Karpas-422 (cell line): Measurements from ENCODE around the gene MLXIP. TPM values are rescaled to one million over a fixed set of nuclear protein-coding genes. Genes with fewer than 3 reads are reported as not detected.

ENCODE experiments used
- DNase-seq: peaks from one replicate; pipeline ENCODE4 v3.0.0-alpha.2; 2015
- H2AFZ ChIP-seq: fragments of 200-600 bp; sonication (generic); 2 replicates; pipeline ENCODE4 v1.6.1; 2014; ENCODE audit warnings: antibody characterized with exemption, low read length, mixed read lengths
- H3K27ac ChIP-seq: fragments of 200-600 bp; sonication (generic); 2 replicates; pipeline ENCODE4 v1.5.1; 2014; ENCODE audit warnings: mild to moderate bottlenecking, low read length, moderate library complexity
- H3K27me3 ChIP-seq: fragments of 200-600 bp; sonication (generic); 2 replicates; pipeline ENCODE4 v1.6.1; 2014; ENCODE audit warnings: low read length, mixed read lengths
- H3K36me3 ChIP-seq: fragments of 200-600 bp; sonication (generic); 2 replicates; pipeline ENCODE4 v1.6.1; 2014; ENCODE audit warnings: low read length, mixed read lengths; ENCODE audit not compliant: insufficient read depth
- H3K4me1 ChIP-seq: fragments of 200-600 bp; sonication (generic); 2 replicates; pipeline ENCODE4 v1.6.1; 2014; ENCODE audit warnings: mild to moderate bottlenecking, low read length, mixed read lengths
- H3K4me2 ChIP-seq: fragments of 200-600 bp; sonication (generic); 2 replicates; pipeline ENCODE4 v1.6.1; 2014; ENCODE audit warnings: low read length, low read depth, mild to moderate bottlenecking; ENCODE audit not compliant: poor library complexity, severe bottlenecking
- H3K4me3 ChIP-seq: fragments of 200-600 bp; sonication (generic); 2 replicates; pipeline ENCODE4 v1.5.1; 2014; ENCODE audit warnings: mild to moderate bottlenecking, antibody characterized with exemption, low read length, mixed read lengths
- H3K79me2 ChIP-seq: fragments of 200-600 bp; sonication (generic); 2 replicates; pipeline ENCODE4 v1.6.1; 2014; ENCODE audit warnings: mild to moderate bottlenecking, low read length, mixed read lengths
- H3K9ac ChIP-seq: fragments of 200-600 bp; sonication (generic); 2 replicates; pipeline ENCODE4 v1.6.0; 2014; ENCODE audit warnings: low read length
- H3K9me2 ChIP-seq: fragments of 200-600 bp; sonication (generic), shearing (Covaris generic); replicated peaks from 2 replicates; pipeline ENCODE4 v1.6.0; 2014; ENCODE audit warnings: mild to moderate bottlenecking, low read length, moderate library complexity; ENCODE audit not compliant: insufficient read depth
- H3K9me3 ChIP-seq: fragments of 300-700, 200-600 bp; sonication (generic); 2 replicates; pipeline ENCODE4 v1.6.1; 2014; ENCODE audit warnings: low read length, mixed read lengths
- H4K20me1 ChIP-seq: fragments of 200-600 bp; sonication (generic); 2 replicates; pipeline ENCODE4 v1.6.1; 2014; ENCODE audit warnings: mild to moderate bottlenecking, antibody characterized with exemption, low read length, low read depth; ENCODE audit not compliant: insufficient read depth
- total RNA-seq: library from RNA; depleted of rRNA; stranded (reverse); fragments of >200 nt; shearing (Covaris generic); gene quantifications from 2 replicates; pipeline ENCODE4 v1.2.3, GENCODE V29; 2014; ENCODE audit warnings: low replicate concordance

MLXIP gene
- total RNA-seq, 1 experiment from 2014 or later = 14.8 TPM

GRCh38 chr12:122058549-122059149, 19.9 kb upstream of the MLXIP start:
- no peak overlapping the region for H2AFZ ChIP-seq
- H3K9me2 ChIP-seq = no peaks in the 10 kb centered on the region
- no peaks in the 10 kb centered on the region for H3K27me3 ChIP-seq
- no peak overlapping the region for H3K4me2 ChIP-seq
- H3K9me3 ChIP-seq = no peaks in the 10 kb centered on the region
- no peak for DNase-seq
- H3K27ac ChIP-seq = no peak overlapping the region
- H3K36me3 ChIP-seq = peaks cover 47% of the 10 kb centered on the region
- H4K20me1 ChIP-seq = peaks cover 14% of the 10 kb centered on the region
- H3K4me3 ChIP-seq = no peak overlapping the region
- peaks cover 5% of the 10 kb centered on the region for H3K4me1 ChIP-seq
- H3K79me2 ChIP-seq = 0 out of 2 replicates have a peak, but pooled peaks cover 5% of the 10 kb centered on the region
- no peak overlapping the region for H3K9ac ChIP-seq

GRCh38 chr12:122059203-122059960, 19.2 kb upstream of the MLXIP start:
- no peak for DNase-seq
- Histone ChIP-seq H3K9me2 (no peaks in the 10 kb centered on the region), H3K9me3 (no peaks in the 10 kb centered on the region), H3K4me1 (peaks cover 12% of the 10 kb centered on the region), H3K4me2 (no peak overlapping the region), H3K27me3 (no peaks in the 10 kb centered on the region), H3K9ac (no peak overlapping the region), H3K27ac (no peak overlapping the region), H3K79me2 (0 out of 2 replicates have a peak, but pooled peaks cover 5% of the 10 kb centered on the region), H4K20me1 (peaks cover 14% of the 10 kb centered on the region), H3K4me3 (no peak overlapping the region), H2AFZ (no peak overlapping the region), H3K36me3 (peaks cover 43% of the 10 kb centered on the region)

GRCh38 chr12:122060081-122060501, 18.5 kb upstream of the MLXIP start:
- H4K20me1 ChIP-seq = peaks cover 7% of the 10 kb centered on the region; the same call in 1 of the 2 replicates
- no peaks in the 10 kb centered on the region for H3K9me3 ChIP-seq
- H2AFZ ChIP-seq = no peak overlapping the region
- no peak overlapping the region for H3K4me3 ChIP-seq
- H3K27ac ChIP-seq = no peak overlapping the region
- peaks cover 19% of the 10 kb centered on the region for H3K4me1 ChIP-seq
- 0 out of 2 replicates have a peak, but pooled peaks cover 2% of the 10 kb centered on the region for H3K79me2 ChIP-seq
- no peak overlapping the region for H3K4me2 ChIP-seq
- H3K27me3 ChIP-seq = no peaks in the 10 kb centered on the region
- H3K36me3 ChIP-seq = peaks cover 36% of the 10 kb centered on the region
- H3K9me2 ChIP-seq = no peaks in the 10 kb centered on the region
- no peak overlapping the region for H3K9ac ChIP-seq
- DNase-seq = no peak

GRCh38 chr12:122061253-122061652, 17.3 kb upstream of the MLXIP start:
- H4K20me1 ChIP-seq = peaks cover 5% of the 10 kb centered on the region; the same call in 1 of the 2 replicates
- no peak overlapping the region for H3K9ac ChIP-seq
- no peak for DNase-seq
- H3K9me3 ChIP-seq = no peaks in the 10 kb centered on the region
- no peaks in the 10 kb centered on the region for H3K27me3 ChIP-seq
- H3K27ac ChIP-seq = no peak overlapping the region
- peaks cover 25% of the 10 kb centered on the region for H3K36me3 ChIP-seq
- H2AFZ ChIP-seq = no peak overlapping the region
- H3K79me2 ChIP-seq = no peaks in the 10 kb centered on the region
- H3K4me1 ChIP-seq = peaks cover 22% of the 10 kb centered on the region
- H3K9me2 ChIP-seq = no peaks in the 10 kb centered on the region
- H3K4me3 ChIP-seq = no peak overlapping the region
- no peak overlapping the region for H3K4me2 ChIP-seq

- Histone ChIP-seq H3K4me3 (no peak overlapping the region), H3K27ac (no peak overlapping the region), H3K27me3 (no peaks in the 10 kb centered on the region), H3K36me3 (peaks cover 23% of the 10 kb centered on the region), H3K4me1 (peaks cover 28% of the 10 kb centered on the region), H2AFZ (no peak overlapping the region), H4K20me1 (peaks cover 5% of the 10 kb centered on the region; the same call in 1 of the 2 replicates), H3K79me2 (no peaks in the 10 kb centered on the region), H3K9me3 (no peaks in the 10 kb centered on the region), H3K9ac (no peak overlapping the region), H3K4me2 (peak overlapping the region; percentile 51), H3K9me2 (no peaks in the 10 kb centered on the region)
- no peak for DNase-seq
Measured at GRCh38 chr12:122062832-122063693, 15.5 kb upstream of the MLXIP start.

GRCh38 chr12:122063694-122064024, 14.9 kb upstream of the MLXIP start:
- Histone ChIP-seq H3K9ac (no peak overlapping the region), H3K4me1 (peaks cover 28% of the 10 kb centered on the region), H3K9me2 (no peaks in the 10 kb centered on the region), H2AFZ (no peak overlapping the region), H3K27ac (no peak overlapping the region), H3K4me3 (no peak overlapping the region), H4K20me1 (peaks cover 5% of the 10 kb centered on the region; the same call in 1 of the 2 replicates), H3K4me2 (peak overlapping the region; percentile 51), H3K36me3 (peaks cover 21% of the 10 kb centered on the region; the same call in 1 of the 2 replicates), H3K9me3 (no peaks in the 10 kb centered on the region), H3K27me3 (no peaks in the 10 kb centered on the region), H3K79me2 (no peaks in the 10 kb centered on the region)
- no peak for DNase-seq

GRCh38 chr12:122064025-122064777, 14.4 kb upstream of the MLXIP start:
- DNase-seq = peak; percentile 95
- H3K79me2 ChIP-seq = no peaks in the 10 kb centered on the region
- peaks cover 5% of the 10 kb centered on the region; the same call in 1 of the 2 replicates for H4K20me1 ChIP-seq
- peaks cover 28% of the 10 kb centered on the region for H3K4me1 ChIP-seq
- H3K9ac ChIP-seq = peak overlapping the region; percentile 44
- H3K27me3 ChIP-seq = no peaks in the 10 kb centered on the region
- H3K9me2 ChIP-seq = no peaks in the 10 kb centered on the region
- H3K9me3 ChIP-seq = no peaks in the 10 kb centered on the region
- no peak overlapping the region for H3K27ac ChIP-seq
- peak overlapping the region; percentile 51; the same call in 1 of the 2 replicates for H2AFZ ChIP-seq
- H3K4me2 ChIP-seq = peak overlapping the region; percentile 51
- peaks cover 20% of the 10 kb centered on the region; the same call in 1 of the 2 replicates for H3K36me3 ChIP-seq
- H3K4me3 ChIP-seq = peak overlapping the region; percentile 50
